Calu3 (cell line): ENCODE results near the gene CNTNAP2. TPM values are rescaled to one million over a fixed set of nuclear protein-coding genes. Genes with fewer than 3 reads are reported as not detected.

ENCODE experiments used
- BruUV-seq: library from RNA; stranded (reverse); fragments of 400-500 nt; replicated peaks from 2 replicates; lab custom pipeline; 2021; lab: Mats Ljungman, UMichigan
- CTCF ChIA-PET: fragments of 300-600 bp; sonication (Branson Sonifier 250); formaldehyde crosslinking; loops from one replicate; lab custom pipeline; 2022; ENCODE audit warnings: antibody characterized with exemption; lab: Charles Lee
- DNase-seq: peaks from one replicate; pipeline ENCODE4 v3.0.0; 2022
- H3K27ac Mint-ChIP-seq: one replicate; pipeline ENCODE4 v1.8.0; 2022; ENCODE audit warnings: mixed read lengths; ENCODE audit not compliant: unreplicated experiment
- H3K27me3 Mint-ChIP-seq: one replicate; pipeline ENCODE4 v1.8.0; 2022; ENCODE audit warnings: mixed read lengths; ENCODE audit not compliant: unreplicated experiment
- H3K36me3 Mint-ChIP-seq: one replicate; pipeline ENCODE4 v1.8.0; 2022; ENCODE audit warnings: mild to moderate bottlenecking, moderate library complexity, mixed read lengths; ENCODE audit not compliant: insufficient read depth, unreplicated experiment
- H3K4me1 Mint-ChIP-seq: one replicate; pipeline ENCODE4 v1.8.0; 2022; ENCODE audit warnings: mild to moderate bottlenecking, low read depth, mixed read lengths; ENCODE audit not compliant: unreplicated experiment
- H3K4me3 Mint-ChIP-seq: one replicate; pipeline ENCODE4 v1.8.0; 2022; ENCODE audit warnings: mild to moderate bottlenecking, low read depth, moderate library complexity, mixed read lengths; ENCODE audit not compliant: unreplicated experiment
- H3K9me3 Mint-ChIP-seq: one replicate; pipeline ENCODE4 v1.8.0; 2022; ENCODE audit warnings: low read depth, mixed read lengths; ENCODE audit not compliant: unreplicated experiment
- intact Hi-C: fragments of 100-400 bp; cut with micrococcal nuclease; formaldehyde crosslinking; loops from one replicate; pipeline ENCODE4 v1.10.0; 2022; ENCODE audit not compliant: unreplicated experiment
- total RNA-seq: library from RNA; stranded (reverse); gene quantifications from 2 replicates; pipeline ENCODE4 v1.2.3, GENCODE V29; 2022
- TF ChIP-seq, protein P1 (sequence below): fragments of 200-600 bp; IDR thresholded peaks from one replicate; pipeline ENCODE4 v1.8.0; 2022; ENCODE audit warnings: antibody characterized with exemption; ENCODE audit not compliant: unreplicated experiment

Gene CNTNAP2
- total RNA-seq, 1 experiment from 2014 or later, result 1.1 TPM

DNA sequence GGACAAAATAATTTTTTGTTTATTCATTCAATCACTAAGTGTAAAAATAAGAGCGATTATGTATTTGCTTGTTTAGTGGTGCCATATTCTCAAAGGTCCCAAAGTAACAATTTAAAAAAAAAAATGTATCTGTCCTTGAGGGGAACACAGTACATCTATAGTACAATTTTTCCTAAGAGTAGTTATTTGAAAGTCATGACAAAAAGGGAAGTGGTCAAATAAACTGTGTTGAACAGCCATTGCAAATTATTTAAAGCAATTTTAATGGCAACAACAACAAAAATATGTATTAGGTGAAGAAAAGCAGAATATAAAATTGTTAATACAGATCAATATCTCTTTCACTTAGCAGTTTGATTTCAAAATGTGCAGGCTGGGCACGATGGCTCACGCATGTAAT, 943.5 kb downstream of the CNTNAP2 start:
- H3K27me3 Mint-ChIP-seq, result no peaks in the 10 kb centered on the region
- H3K27ac Mint-ChIP-seq, result no peak overlapping the region
- no peaks in the 10 kb centered on the region for H3K36me3 Mint-ChIP-seq
- TF ChIP-seq, protein P1, sequence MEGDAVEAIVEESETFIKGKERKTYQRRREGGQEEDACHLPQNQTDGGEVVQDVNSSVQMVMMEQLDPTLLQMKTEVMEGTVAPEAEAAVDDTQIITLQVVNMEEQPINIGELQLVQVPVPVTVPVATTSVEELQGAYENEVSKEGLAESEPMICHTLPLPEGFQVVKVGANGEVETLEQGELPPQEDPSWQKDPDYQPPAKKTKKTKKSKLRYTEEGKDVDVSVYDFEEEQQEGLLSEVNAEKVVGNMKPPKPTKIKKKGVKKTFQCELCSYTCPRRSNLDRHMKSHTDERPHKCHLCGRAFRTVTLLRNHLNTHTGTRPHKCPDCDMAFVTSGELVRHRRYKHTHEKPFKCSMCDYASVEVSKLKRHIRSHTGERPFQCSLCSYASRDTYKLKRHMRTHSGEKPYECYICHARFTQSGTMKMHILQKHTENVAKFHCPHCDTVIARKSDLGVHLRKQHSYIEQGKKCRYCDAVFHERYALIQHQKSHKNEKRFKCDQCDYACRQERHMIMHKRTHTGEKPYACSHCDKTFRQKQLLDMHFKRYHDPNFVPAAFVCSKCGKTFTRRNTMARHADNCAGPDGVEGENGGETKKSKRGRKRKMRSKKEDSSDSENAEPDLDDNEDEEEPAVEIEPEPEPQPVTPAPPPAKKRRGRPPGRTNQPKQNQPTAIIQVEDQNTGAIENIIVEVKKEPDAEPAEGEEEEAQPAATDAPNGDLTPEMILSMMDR, result no peak
- no peak for DNase-seq
- CTCF ChIA-PET, result no interaction called here
- H3K9me3 Mint-ChIP-seq, result peaks cover 2% of the 10 kb centered on the region
- H3K4me1 Mint-ChIP-seq, result no peaks in the 10 kb centered on the region
- H3K4me3 Mint-ChIP-seq, result no peak overlapping the region
- intact Hi-C loops, result no loop called here
- BruUV-seq, result no TSS peak

- intact Hi-C loops, result no loop called here
- H3K27me3 Mint-ChIP-seq, result no peaks in the 10 kb centered on the region
- no TSS peak for BruUV-seq
- H3K9me3 Mint-ChIP-seq, result peaks cover 2% of the 10 kb centered on the region
- no peaks in the 10 kb centered on the region for H3K4me1 Mint-ChIP-seq
- no peak for DNase-seq
- CTCF ChIA-PET, result no interaction called here
- no peaks in the 10 kb centered on the region for H3K36me3 Mint-ChIP-seq
- no peak overlapping the region for H3K27ac Mint-ChIP-seq
- H3K4me3 Mint-ChIP-seq, result no peak overlapping the region
- TF ChIP-seq, protein P1, result no peak
These were observed 946.3 kb downstream of the CNTNAP2 start for GRCh38 chr7:147062897-147063296.

GRCh38 chr7:147068842-147069241, 952.2 kb downstream of the CNTNAP2 start:
- peaks cover 14% of the 10 kb centered on the region for H3K9me3 Mint-ChIP-seq
- H3K27me3 Mint-ChIP-seq, result no peaks in the 10 kb centered on the region
- H3K36me3 Mint-ChIP-seq, result no peaks in the 10 kb centered on the region
- no TSS peak for BruUV-seq
- intact Hi-C loops, result no loop called here
- TF ChIP-seq, protein P1, result no peak
- CTCF ChIA-PET, result no interaction called here
- no peak overlapping the region for H3K27ac Mint-ChIP-seq
- no peaks in the 10 kb centered on the region for H3K4me1 Mint-ChIP-seq
- no peak for DNase-seq
- no peak overlapping the region for H3K4me3 Mint-ChIP-seq

DNA sequence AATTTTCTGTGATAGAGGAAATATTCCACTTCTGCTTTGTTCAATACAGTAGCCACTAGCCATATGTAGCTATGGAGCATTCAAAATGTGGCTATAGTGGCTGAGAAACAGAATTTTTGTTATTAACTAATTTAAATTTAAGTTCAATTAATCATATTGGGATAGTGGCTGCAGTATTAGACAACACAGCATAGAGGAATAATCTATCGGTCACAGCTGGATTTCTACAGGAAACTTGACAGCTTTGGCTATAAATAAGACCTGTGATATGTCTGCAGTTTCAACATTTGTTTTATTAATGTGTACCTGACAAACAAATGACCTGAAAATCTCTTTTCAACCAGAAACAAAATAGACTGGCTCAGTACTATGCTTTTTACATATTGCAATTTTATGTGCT, 953.2 kb downstream of the CNTNAP2 start:
- H3K27ac Mint-ChIP-seq, result no peak overlapping the region
- no TSS peak for BruUV-seq
- no peaks in the 10 kb centered on the region for H3K27me3 Mint-ChIP-seq
- intact Hi-C loops, result no loop called here
- CTCF ChIA-PET, result no interaction called here
- H3K36me3 Mint-ChIP-seq, result no peaks in the 10 kb centered on the region
- H3K4me3 Mint-ChIP-seq, result no peak overlapping the region
- TF ChIP-seq, protein P1, result no peak
- no peak for DNase-seq
- no peaks in the 10 kb centered on the region for H3K4me1 Mint-ChIP-seq
- H3K9me3 Mint-ChIP-seq, result peaks cover 18% of the 10 kb centered on the region
